Neuronal stem cell (in vitro differentiated cells): ENCODE data around the gene ADAMTS17.
A peak's percentile ranks its signal among the peaks of the same experiment; 100 is the strongest.

Experiments
- DNase-seq: peaks from one replicate; pipeline ENCODE4 v3.0.0-alpha.2; 2013; ENCODE audit warnings: low spot score
- H2AFZ ChIP-seq: one replicate; pipeline ENCODE4 v1.6.1; 2013; ENCODE audit warnings: mild to moderate bottlenecking, low read length, inconsistent platforms
- H2AK5ac ChIP-seq: 2 replicates; pipeline ENCODE4 v1.6.1; 2013; ENCODE audit warnings: low read depth, mild to moderate bottlenecking, inconsistent platforms, low read length, moderate library complexity, mixed read lengths
- H2BK120ac ChIP-seq: 2 replicates; pipeline ENCODE4 v1.6.1; 2013; ENCODE audit warnings: low read depth, mild to moderate bottlenecking, inconsistent platforms, low read length, moderate library complexity, mixed read lengths
- H2BK12ac ChIP-seq: one replicate; pipeline ENCODE4 v1.6.1; 2013; ENCODE audit warnings: low read length, inconsistent platforms
- H2BK15ac ChIP-seq: 2 replicates; pipeline ENCODE4 v1.6.1; 2013; ENCODE audit warnings: mild to moderate bottlenecking, low read length, inconsistent platforms, mixed read lengths
- H2BK5ac ChIP-seq: one replicate; pipeline ENCODE4 v1.6.1; 2013; ENCODE audit warnings: inconsistent platforms, mild to moderate bottlenecking, low read length, moderate library complexity
- H3K14ac ChIP-seq: one replicate; pipeline ENCODE4 v1.6.1; 2013; ENCODE audit warnings: low read length, inconsistent platforms
- H3K18ac ChIP-seq: 2 replicates; pipeline ENCODE4 v1.6.1; 2013; ENCODE audit warnings: low read length, inconsistent platforms
- H3K23ac ChIP-seq: 2 replicates; pipeline ENCODE4 v1.6.1; 2013; ENCODE audit warnings: low read depth, mild to moderate bottlenecking, mixed read lengths, low read length, inconsistent platforms; ENCODE audit not compliant: poor library complexity
- H3K27ac ChIP-seq: replicated peaks from 3 replicates; pipeline ENCODE4 v1.5.1; 2013; ENCODE audit warnings: low read length, inconsistent platforms
- H3K27me3 ChIP-seq, 3 experiments: 2 replicates each; pipeline ENCODE4 v1.6.1; 2013; ENCODE audit warnings: low read length in 3 of 3, mild to moderate bottlenecking in 2 of 3, inconsistent platforms in 1 of 3, low read depth in 1 of 3, mixed read lengths in 1 of 3, moderate library complexity in 1 of 3; ENCODE audit not compliant: control insufficient read depth in 3 of 3, insufficient read depth in 3 of 3
- H3K36me3 ChIP-seq, 2 donors: replicated peaks in 1 of 2; 2 replicates each; pipeline ENCODE4 v1.6.1; 2013; ENCODE audit warnings: low read length in 2 of 2; ENCODE audit not compliant: control insufficient read depth in 2 of 2, insufficient read depth in 2 of 2
- H3K4ac ChIP-seq: 2 replicates; pipeline ENCODE4 v1.6.1; 2013; ENCODE audit warnings: inconsistent platforms, mild to moderate bottlenecking, low read length, moderate library complexity
- H3K4me1 ChIP-seq, 2 donors: 1 replicate in 1 of 2; 2 replicates in 1 of 2; pipeline ENCODE4 v1.6.1; 2013; ENCODE audit warnings: low read length in 2 of 2, low read depth in 1 of 2; ENCODE audit not compliant: control insufficient read depth in 2 of 2, insufficient read depth in 1 of 2
- H3K4me2 ChIP-seq: one replicate; pipeline ENCODE4 v1.6.1; 2013; ENCODE audit warnings: mild to moderate bottlenecking, low read length, inconsistent platforms; ENCODE audit not compliant: insufficient read depth, poor library complexity, severe bottlenecking
- H3K4me3 ChIP-seq, 2 donors: 2 replicates each; pipeline ENCODE4 v1.5.1; 2013; ENCODE audit warnings: low read length in 2 of 2, mild to moderate bottlenecking in 2 of 2, inconsistent platforms in 1 of 2, moderate library complexity in 1 of 2
- H3K79me1 ChIP-seq: one replicate; pipeline ENCODE4 v1.6.1; 2013; ENCODE audit warnings: low read depth, mild to moderate bottlenecking, inconsistent platforms, low read length, moderate library complexity
- H3K9ac ChIP-seq: one replicate; pipeline ENCODE4 v1.6.1; 2013; ENCODE audit warnings: mild to moderate bottlenecking, low read depth, low read length, inconsistent platforms; ENCODE audit not compliant: poor library complexity
- H3K9me3 ChIP-seq, 2 donors: replicated peaks in 1 of 2; 2 replicates each; pipeline versions ENCODE3 to v1.6.1; 2013; ENCODE audit warnings: low read length in 2 of 2, mild to moderate bottlenecking in 2 of 2, inconsistent platforms in 1 of 2, low read depth in 1 of 2, mixed read lengths in 1 of 2, moderate library complexity in 1 of 2; ENCODE audit not compliant: control insufficient read depth in 2 of 2, insufficient read depth in 1 of 2
- H4K8ac ChIP-seq: one replicate; pipeline ENCODE4 v1.6.1; 2013; ENCODE audit warnings: low read depth, mild to moderate bottlenecking, inconsistent platforms, low read length, moderate library complexity
- H4K91ac ChIP-seq: one replicate; pipeline ENCODE4 v1.6.1; 2013; ENCODE audit warnings: low read length, low read depth, mild to moderate bottlenecking, inconsistent platforms; ENCODE audit not compliant: poor library complexity
- WGBS, 2 donors: extraction: QIAGEN DNeasy Blood & Tissue Kit; methylation state at CpG; one replicate each; pipeline ENCODE4 v1.1.7; 2013; ENCODE audit warnings: missing lambda C conversion rate in 2 of 2, mixed read lengths in 1 of 2; ENCODE audit not compliant: insufficient read length in 2 of 2, insufficient replicate concordance in 1 of 2; ENCODE audit errors: extremely low coverage in 2 of 2; 5-methylcytosine and 5-hydroxymethylcytosine counted together

The ADAMTS17 gene

GRCh38 chr15:100349321-100349695 is 7.5 kb upstream of the ADAMTS17 start:
- Histone ChIP-seq H3K23ac (peak overlapping the region; percentile 20), H3K27ac (no peak overlapping the region)

DNA sequence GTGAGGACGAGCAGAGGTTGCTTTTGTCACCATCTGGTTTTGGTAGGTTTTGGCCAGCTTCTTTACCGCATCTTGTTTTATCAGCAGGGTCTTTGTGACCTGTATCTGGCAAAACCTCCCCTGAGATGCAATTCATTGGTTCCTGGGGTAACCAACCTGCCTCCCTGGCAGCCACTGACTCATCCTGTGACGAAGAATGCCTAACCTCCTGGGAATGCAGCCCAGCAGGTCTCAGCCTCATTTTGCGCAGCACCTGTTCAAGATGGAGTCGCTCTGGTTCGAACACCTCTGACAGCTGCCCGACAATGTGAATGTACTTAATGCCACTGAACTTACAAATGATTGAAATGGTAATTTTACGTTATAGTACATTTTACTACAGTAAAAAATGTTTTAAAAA is 6.8 kb upstream of the ADAMTS17 start:
- no peak overlapping the region for H3K23ac ChIP-seq
- H2AK5ac ChIP-seq: no peak overlapping the region
- H2BK15ac ChIP-seq: no peak overlapping the region
- H3K18ac ChIP-seq: no peak overlapping the region
- no peak overlapping the region for H2BK120ac ChIP-seq
- WGBS, 2 donors: no CpG with 5 or more reads among the region's 8 CpGs
- no peak for DNase-seq
- H2BK5ac ChIP-seq: no peak overlapping the region
- no peak overlapping the region for H3K9ac ChIP-seq
- no peak overlapping the region for H2AFZ ChIP-seq
- H3K27ac ChIP-seq: no peak overlapping the region
- H3K4ac ChIP-seq: no peak overlapping the region
- no peak overlapping the region for H4K91ac ChIP-seq
- H3K9me3 ChIP-seq: no peaks in the 10 kb centered on the region
- peaks cover 0 to 11% (median 3%) of the 10 kb centered on the region in 3 experiments for H3K27me3 ChIP-seq
- no peak overlapping the region for H4K8ac ChIP-seq
- no peak overlapping the region for H3K4me2 ChIP-seq
- H3K79me1 ChIP-seq: no peaks in the 10 kb centered on the region
- H3K4me1 ChIP-seq: peaks cover 0 to 3% of the 10 kb centered on the region in 2 donors
- H3K14ac ChIP-seq: no peak overlapping the region
- no peak overlapping the region for H2BK12ac ChIP-seq
- no peak overlapping the region for H3K4me3 ChIP-seq
- H3K36me3 ChIP-seq: no peaks in the 10 kb centered on the region

More at GRCh38 chr15:100349321-100349695, 7.5 kb upstream of the ADAMTS17 start:
- Histone ChIP-seq H3K14ac (no peak overlapping the region), H3K4me1 (peaks cover 0 to 3% of the 10 kb centered on the region in 2 donors), H3K18ac (peak overlapping the region; percentile 39), H2AFZ (peak overlapping the region; percentile 100), H3K36me3 (no peaks in the 10 kb centered on the region), H3K4me2 (no peak overlapping the region), H3K9ac (no peak overlapping the region), H2AK5ac (peak overlapping the region; percentile 28), H3K9me3 (no peaks in the 10 kb centered on the region), H3K4me3 (peak overlapping the region; percentile 58 to 96), H4K91ac (peak overlapping the region; percentile 70), H2BK15ac (peak overlapping the region; percentile 30), H4K8ac (no peak overlapping the region), H3K4ac (no peak overlapping the region), H2BK12ac (no peak overlapping the region), H3K27me3 (peaks cover 0 to 5% (median 3%) of the 10 kb centered on the region in 3 experiments), H2BK120ac (no peak overlapping the region), H2BK5ac (no peak overlapping the region), H3K79me1 (no peaks in the 10 kb centered on the region)
- no CpG with 5 or more reads among the region's 17 CpGs for WGBS, 2 donors
- no peak for DNase-seq

DNA sequence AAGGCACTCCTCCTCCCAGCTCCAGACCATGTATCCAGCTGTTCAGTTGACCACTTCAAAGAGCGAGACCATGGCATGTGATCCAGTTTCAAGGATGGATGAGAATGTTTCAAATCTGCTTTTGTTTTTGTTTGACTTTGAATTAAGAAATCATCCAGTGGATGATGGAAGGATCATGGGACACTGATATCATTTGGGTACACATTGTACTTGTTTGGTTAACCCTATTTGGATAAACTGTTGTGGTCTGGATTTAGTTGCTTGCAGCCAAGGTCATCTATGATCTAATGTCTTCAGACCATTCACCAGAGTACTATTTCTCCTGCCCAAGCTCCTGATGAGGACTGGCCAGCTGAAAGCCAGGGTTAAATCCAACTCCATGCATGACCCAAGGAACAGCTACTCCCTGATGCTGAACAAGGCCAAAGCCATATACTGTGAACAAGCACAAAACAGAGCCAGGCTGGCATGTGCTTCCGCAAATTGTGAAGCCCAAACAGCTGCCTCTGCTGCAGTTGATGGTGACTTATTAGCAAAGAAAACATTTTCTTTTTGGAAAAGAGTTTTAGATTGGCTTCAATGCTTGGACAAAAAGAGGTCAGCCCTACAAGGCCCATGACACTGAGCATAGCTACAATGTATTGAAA is 5.2 kb upstream of the ADAMTS17 start:
- H3K27ac ChIP-seq: no peak overlapping the region
- no peak overlapping the region for H3K4me3 ChIP-seq
- H2BK5ac ChIP-seq: no peak overlapping the region
- H4K91ac ChIP-seq: no peak overlapping the region
- no peak overlapping the region for H3K4ac ChIP-seq
- no peak overlapping the region for H3K14ac ChIP-seq
- no peak overlapping the region for H2BK12ac ChIP-seq
- H2AFZ ChIP-seq: no peak overlapping the region
- H3K79me1 ChIP-seq: no peaks in the 10 kb centered on the region
- H2BK120ac ChIP-seq: no peak overlapping the region
- no peak for DNase-seq
- H2AK5ac ChIP-seq: no peak overlapping the region
- H3K4me1 ChIP-seq: peaks cover 0 to 3% of the 10 kb centered on the region in 2 donors
- H3K9ac ChIP-seq: no peak overlapping the region
- no peaks in the 10 kb centered on the region for H3K36me3 ChIP-seq
- H4K8ac ChIP-seq: no peak overlapping the region
- no CpG with 5 or more reads among the region's 2 CpGs for WGBS, 2 donors
- H3K4me2 ChIP-seq: no peak overlapping the region
- H3K18ac ChIP-seq: no peak overlapping the region
- H2BK15ac ChIP-seq: no peak overlapping the region
- peaks cover 3 to 24% (median 13%) of the 10 kb centered on the region in 3 experiments for H3K27me3 ChIP-seq
- no peak overlapping the region for H3K23ac ChIP-seq
- H3K9me3 ChIP-seq: no peaks in the 10 kb centered on the region

DNA sequence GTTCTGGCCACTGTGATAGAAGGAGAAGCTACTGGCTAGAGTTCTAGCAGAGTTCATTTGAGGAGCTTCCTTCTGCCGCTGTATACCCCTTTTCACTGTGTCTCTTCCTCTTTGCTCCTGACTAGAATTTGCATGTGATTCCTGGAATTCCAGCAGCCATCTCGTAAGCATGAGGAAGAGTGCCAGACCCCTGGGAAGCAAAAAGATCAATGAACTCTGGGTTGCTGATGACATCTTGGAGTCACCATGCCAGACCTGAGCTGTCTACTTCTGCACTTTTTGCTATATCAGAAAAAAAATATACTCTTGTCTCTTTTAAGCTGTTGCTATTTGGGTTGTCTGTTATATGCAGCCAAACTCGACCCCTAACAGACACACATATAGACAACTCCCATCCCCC is 3.7 kb upstream of the ADAMTS17 start:
- H3K4me3 ChIP-seq: no peak overlapping the region
- no peak overlapping the region for H2BK5ac ChIP-seq
- no peak overlapping the region for H2BK12ac ChIP-seq
- H4K91ac ChIP-seq: no peak overlapping the region
- no peak for DNase-seq
- no peaks in the 10 kb centered on the region for H3K9me3 ChIP-seq
- H3K36me3 ChIP-seq: no peaks in the 10 kb centered on the region
- no peak overlapping the region for H3K18ac ChIP-seq
- no peaks in the 10 kb centered on the region for H3K79me1 ChIP-seq
- H3K4me1 ChIP-seq: peaks cover 0 to 3% of the 10 kb centered on the region in 2 donors
- H2AK5ac ChIP-seq: no peak overlapping the region
- H3K27me3 ChIP-seq: peaks cover 12 to 39% (median 27%) of the 10 kb centered on the region in 3 experiments
- H3K4me2 ChIP-seq: no peak overlapping the region
- H3K9ac ChIP-seq: no peak overlapping the region
- WGBS, 2 donors: no CpG with 5 or more reads among the region's 3 CpGs
- H3K14ac ChIP-seq: no peak overlapping the region
- H2BK15ac ChIP-seq: no peak overlapping the region
- no peak overlapping the region for H2AFZ ChIP-seq
- no peak overlapping the region for H3K27ac ChIP-seq
- no peak overlapping the region for H3K23ac ChIP-seq
- no peak overlapping the region for H3K4ac ChIP-seq
- no peak overlapping the region for H4K8ac ChIP-seq
- no peak overlapping the region for H2BK120ac ChIP-seq
